HepG2 (cell line): ENCODE measurements around the gene ZG16. TPM values are rescaled to one million over a fixed set of nuclear protein-coding genes. Genes with fewer than 3 reads are reported as not detected.

Experiments used
- CAMTA2 ChIP-seq: sonication (generic); formaldehyde crosslinking; IDR thresholded peaks from 2 replicates; pipeline ENCODE4 v1.4.0; 2020; ENCODE audit warnings: mild to moderate bottlenecking, missing genetic modification reagents, borderline replicate concordance
- CBX1 ChIP-seq: IDR thresholded peaks from one replicate; pipeline ENCODE4 v1.6.1; 2016; ENCODE audit warnings: antibody characterized with exemption, low read depth
- FOXA3 ChIP-seq: IDR thresholded peaks from 2 replicates; pipeline ENCODE4 v1.6.1; 2016; ENCODE audit warnings: missing genetic modification reagents, missing compliant biosample characterization
- JUND ChIP-seq: sonication (generic); formaldehyde crosslinking; IDR thresholded peaks from 2 replicates; pipeline ENCODE4 v1.8.0; 2022; ENCODE audit warnings: mild to moderate bottlenecking, missing genetic modification reagents
- PBX3 ChIP-seq: sonication (generic); formaldehyde crosslinking; IDR thresholded peaks from 2 replicates; pipeline ENCODE4 v1.8.1; 2023; ENCODE audit warnings: missing genetic modification reagents, inconsistent platforms, borderline replicate concordance
- ZBTB40 ChIP-seq, 2 experiments: fragments of 450-650 bp in 1 of 2; sonication (generic) in 1 of 2; formaldehyde crosslinking in 1 of 2; IDR thresholded peaks; 2 replicates each; pipeline versions ENCODE4 v1.6.1 to v1.8.0; 2016 to 2022; ENCODE audit warnings: antibody characterized with exemption in 1 of 2, mild to moderate bottlenecking in 1 of 2, missing genetic modification reagents in 1 of 2
- ZFP41 ChIP-seq: sonication (generic); formaldehyde crosslinking; IDR thresholded peaks from 2 replicates; pipeline ENCODE4 v1.4.0; 2020; ENCODE audit warnings: mild to moderate bottlenecking, missing genetic modification reagents, borderline replicate concordance
- ZNF142 ChIP-seq: sonication (generic); formaldehyde crosslinking; IDR thresholded peaks from 2 replicates; pipeline ENCODE4 v1.4.0; 2020; ENCODE audit warnings: missing genetic modification reagents
- ZNF562 ChIP-seq: sonication (generic); formaldehyde crosslinking; IDR thresholded peaks from 2 replicates; pipeline ENCODE4 v1.8.0; 2022; ENCODE audit warnings: missing genetic modification reagents, borderline replicate concordance
- ZNF616 ChIP-seq: sonication (generic); formaldehyde crosslinking; IDR thresholded peaks from 2 replicates; pipeline ENCODE4 v1.5.0; 2020; ENCODE audit warnings: low read depth, mild to moderate bottlenecking, missing genetic modification reagents
- ZNF883 ChIP-seq: sonication (generic); formaldehyde crosslinking; IDR thresholded peaks from 2 replicates; pipeline ENCODE4 v1.5.1; 2020; ENCODE audit warnings: mild to moderate bottlenecking, missing genetic modification reagents; ENCODE audit errors: not compliant biosample characterization
- polyA plus RNA-seq, 8 experiments: library from polyadenylated mRNA; depleted of rRNA in 3 of 8; stranded (reverse) in 7 of 8; unstranded in 1 of 8; fragments of >200 nt; fragmentation: Illumina TruSeq in 4 of 8; extraction: Trizol in 4 of 8; gene quantifications; 2 replicates each; pipeline versions ENCODE4 v1.2.1 to v1.2.3, GENCODE V29; 2011 to 2016; ENCODE audit warnings: low read depth in 4 of 8, missing spikeins in 1 of 8, mixed read lengths in 1 of 8; ENCODE audit not compliant: insufficient read depth in 1 of 8
- total RNA-seq, 5 experiments: library from RNA; depleted of rRNA; stranded (reverse); fragments of >200 nt; fragmentation: Illumina TruSeq; extraction: Trizol; gene quantifications; 2 replicates each; pipeline ENCODE4 v1.2.3, GENCODE V29; 2016; ENCODE audit warnings: low read depth in 1 of 5

The ZG16 gene
- total and polyA plus RNA-seq, 2 of the 13 experiments (the other 11 are each of a cell fraction or from before 2014, with no cell fraction given): 0.04 to 0.07 TPM

- TF ChIP-seq PBX3 (CRISPR knock-in tag): no peak
- peak; percentile 22 for TF ChIP-seq ZNF883 (CRISPR knock-in tag)
- TF ChIP-seq JUND: no peak
- TF ChIP-seq ZNF142 (CRISPR knock-in tag): 0 out of 2 replicates have a peak, but pooled peaks have one; percentile 35
- no peak for TF ChIP-seq ZFP41 (CRISPR knock-in tag)
- TF ChIP-seq ZNF562 (CRISPR knock-in tag): no peak
- TF ChIP-seq FOXA3: no peak
- no peak for TF ChIP-seq ZNF616 (CRISPR knock-in tag)
- TF ChIP-seq ZBTB40 (IDR thresholded peaks at IDR 0.05): no peak
- no peak for TF ChIP-seq ZBTB40 (CRISPR knock-in tag; IDR thresholded peaks at IDR 0.05)
- no peak for TF ChIP-seq CAMTA2 (CRISPR knock-in tag)
- no peak for TF ChIP-seq CBX1
Observed at GRCh38 chr16:29737713-29738112, 40.3 kb upstream of the ZG16 start (continued).
